Loucy (cell line): ENCODE results near the gene USHBP1.

ENCODE experiments used
- CTCF ChIP-seq: fragments of 200-600 bp; sonication (generic); conservative IDR thresholded peaks from 2 replicates; pipeline ENCODE4 v1.5.1; 2014; ENCODE audit warnings: mild to moderate bottlenecking, antibody characterized with exemption, low read length
- EZH2phosphoT487 ChIP-seq: fragments of 200-600 bp; IDR thresholded peaks from 2 replicates; pipeline ENCODE4 v1.6.1; 2018; ENCODE audit warnings: antibody characterized with exemption, mild to moderate bottlenecking, moderate library complexity, borderline replicate concordance

GRCh38 chr19:17246681-17247425 is 17.7 kb downstream of the USHBP1 start:
- no peak for TF ChIP-seq CTCF
- no peak for TF ChIP-seq EZH2phosphoT487
